HepG2 (cell line): Measurements from ENCODE around the gene ZBTB7B. TPM values are rescaled to one million over a fixed set of nuclear protein-coding genes. Genes with fewer than 3 reads are reported as not detected.

ENCODE experiments used
- ATF7 ChIP-seq, 2 experiments: fragments of 450-650 bp in 1 of 2; sonication (generic) in 1 of 2; formaldehyde crosslinking in 1 of 2; IDR thresholded peaks; 2 replicates each; pipeline versions ENCODE4 v1.4.0 to v1.6.1; 2016 to 2020; ENCODE audit warnings: antibody characterized with exemption in 1 of 2, mild to moderate bottlenecking in 1 of 2, missing genetic modification reagents in 1 of 2
- CSRNP1 ChIP-seq: sonication (generic); formaldehyde crosslinking; IDR thresholded peaks from 2 replicates; pipeline ENCODE4 v1.8.1; 2023; ENCODE audit warnings: mild to moderate bottlenecking, missing genetic modification reagents
- HNF1A ChIP-seq, 2 experiments: sonication (generic) in 1 of 2; formaldehyde crosslinking in 1 of 2; IDR thresholded peaks; 2 replicates each; pipeline versions ENCODE4 v1.4.0 to v1.6.1; 2016 to 2020; ENCODE audit warnings: borderline replicate concordance in 1 of 2, low read depth in 1 of 2, mild to moderate bottlenecking in 1 of 2, missing genetic modification reagents in 1 of 2
- MBNL3 ChIP-seq: fragments of 250-450 bp; sonication (Bioruptor Pico); conservative IDR thresholded peaks from 2 replicates; pipeline ENCODE4 v1.8.0; 2022; ENCODE audit warnings: mild to moderate bottlenecking, inconsistent platforms
- MYC ChIP-seq: sonication (generic); formaldehyde crosslinking; IDR thresholded peaks from 2 replicates; pipeline ENCODE4 v1.9.0; 2021; ENCODE audit warnings: missing genetic modification reagents, borderline replicate concordance
- SKI ChIP-seq: fragments of 450-650 bp; IDR thresholded peaks from one replicate; pipeline ENCODE4 v1.6.1; 2018; ENCODE audit warnings: mild to moderate bottlenecking; ENCODE audit not compliant: partially characterized antibody
- SNAPC4 ChIP-seq: sonication (generic); formaldehyde crosslinking; IDR thresholded peaks from 2 replicates; pipeline ENCODE4 v1.4.0; 2020; ENCODE audit warnings: mild to moderate bottlenecking, missing genetic modification reagents
- STAG1 ChIP-seq: sonication (generic); formaldehyde crosslinking; IDR thresholded peaks from 2 replicates; pipeline ENCODE4 v1.4.0; 2020; ENCODE audit warnings: missing genetic modification reagents
- TGIF2 ChIP-seq: IDR thresholded peaks from 2 replicates; pipeline ENCODE4 v1.6.1; 2016; ENCODE audit warnings: control low read depth, missing compliant biosample characterization
- ZBTB7A ChIP-seq: sonication (generic); formaldehyde crosslinking; IDR thresholded peaks from 2 replicates; pipeline ENCODE4 v1.8.0; 2022; ENCODE audit warnings: mild to moderate bottlenecking, missing genetic modification reagents
- ZNF205 ChIP-seq: IDR thresholded peaks from 2 replicates; pipeline ENCODE4 v1.6.1; 2018; ENCODE audit warnings: missing biosample characterization, missing genetic modification reagents
- ZNF224 ChIP-seq: sonication (generic); formaldehyde crosslinking; IDR thresholded peaks from 2 replicates; pipeline ENCODE4 v1.5.0; 2020; ENCODE audit warnings: mild to moderate bottlenecking, missing genetic modification reagents
- ZNF280B ChIP-seq: sonication (generic); formaldehyde crosslinking; IDR thresholded peaks from 2 replicates; pipeline ENCODE4 v1.5.0; 2020; ENCODE audit warnings: missing genetic modification reagents, mild to moderate bottlenecking, borderline replicate concordance
- polyA plus RNA-seq, 8 experiments: library from polyadenylated mRNA; depleted of rRNA in 3 of 8; stranded (reverse) in 7 of 8; unstranded in 1 of 8; fragments of >200 nt; fragmentation: Illumina TruSeq in 4 of 8; extraction: Trizol in 4 of 8; gene quantifications; 2 replicates each; pipeline versions ENCODE4 v1.2.1 to v1.2.3, GENCODE V29; 2011 to 2016; ENCODE audit warnings: low read depth in 4 of 8, missing spikeins in 1 of 8, mixed read lengths in 1 of 8; ENCODE audit not compliant: insufficient read depth in 1 of 8
- total RNA-seq, 5 experiments: library from RNA; depleted of rRNA; stranded (reverse); fragments of >200 nt; fragmentation: Illumina TruSeq; extraction: Trizol; gene quantifications; 2 replicates each; pipeline ENCODE4 v1.2.3, GENCODE V29; 2016; ENCODE audit warnings: low read depth in 1 of 5

ZBTB7B gene
- total and polyA plus RNA-seq, 2 of the 13 experiments (the other 11 are each of a cell fraction or from before 2014, with no cell fraction given), result 15.5 to 17.5 TPM

- TF ChIP-seq MBNL3 (CRISPR knock-in tag) (no peak), ZNF280B (CRISPR knock-in tag) (peak; percentile 76; the same call in 1 of the 2 replicates), ZNF205 (peak; percentile 86), STAG1 (CRISPR knock-in tag) (peak; percentile 15; the same call in 1 of the 2 replicates), ZNF224 (CRISPR knock-in tag) (peak; percentile 67; the same call in 1 of the 2 replicates), HNF1A (IDR thresholded peaks at IDR 0.05; ENCODE audit: low read depth) (no peak), HNF1A (CRISPR knock-in tag; IDR thresholded peaks at IDR 0.05; ENCODE audit: borderline replicate concordance) (no peak), ZBTB7A (CRISPR knock-in tag) (peak; percentile 91), MYC (peak; percentile 87; the same call in 1 of the 2 replicates), SNAPC4 (0 out of 2 replicates have a peak, but pooled peaks have one; percentile 53), TGIF2 (CRISPR knock-in tag) (no peak), SKI (peak; percentile 94), ATF7 (IDR thresholded peaks at IDR 0.05) (no peak), ATF7 (CRISPR knock-in tag; IDR thresholded peaks at IDR 0.05) (0 out of 2 replicates have a peak, but pooled peaks have one; percentile 55), CSRNP1 (CRISPR knock-in tag) (peak; percentile 82; the same call in 1 of the 2 replicates)
These were observed 1.7 kb upstream of the ZBTB7B start (continued) for GRCh38 chr1:155000726-155001424.
